HEK293 (cell line): ENCODE measurements around the gene PINLYP.

ENCODE experiments used
- BCL11A ChIP-seq: fragments of 450-650 bp; formaldehyde crosslinking; IDR thresholded peaks from 2 replicates; pipeline ENCODE4 v1.5.1; 2016; ENCODE audit warnings: low read depth, missing biosample characterization, missing genetic modification characterization
- GLIS1 ChIP-seq: fragments of 450-650 bp; formaldehyde crosslinking; IDR thresholded peaks from 2 replicates; pipeline ENCODE4 v1.5.1; 2016; ENCODE audit warnings: missing biosample characterization, missing genetic modification characterization
- KLF1 ChIP-seq: fragments of 450-650 bp; formaldehyde crosslinking; IDR thresholded peaks from 2 replicates; pipeline ENCODE4 v1.5.1; 2016; ENCODE audit warnings: missing biosample characterization, missing genetic modification characterization
- KLF10 ChIP-seq: fragments of 450-650 bp; IDR thresholded peaks from 2 replicates; pipeline ENCODE4 v1.5.1; 2018; ENCODE audit warnings: missing biosample characterization, mild to moderate bottlenecking, missing genetic modification characterization
- KLF16 ChIP-seq: fragments of 450-650 bp; formaldehyde crosslinking; IDR thresholded peaks from 2 replicates; pipeline ENCODE4 v1.5.1; 2017; ENCODE audit warnings: missing biosample characterization, missing genetic modification characterization
- KLF17 ChIP-seq: fragments of 450-650 bp; formaldehyde crosslinking; IDR thresholded peaks from 2 replicates; pipeline ENCODE4 v1.5.1; 2016; ENCODE audit warnings: missing biosample characterization, missing genetic modification characterization
- KLF9 ChIP-seq: fragments of 450-650 bp; formaldehyde crosslinking; IDR thresholded peaks from 2 replicates; pipeline ENCODE4 v1.5.1; 2016; ENCODE audit warnings: missing biosample characterization, missing genetic modification characterization, low read depth
- PBX3 ChIP-seq: sonication (generic); formaldehyde crosslinking; IDR thresholded peaks from 2 replicates; pipeline ENCODE4 v1.8.1; 2022; ENCODE audit warnings: mild to moderate bottlenecking, moderate library complexity, missing genetic modification reagents
- SP3 ChIP-seq: fragments of 450-650 bp; formaldehyde crosslinking; IDR thresholded peaks from 2 replicates; pipeline ENCODE4 v1.5.1; 2016; ENCODE audit warnings: missing biosample characterization, missing genetic modification characterization
- ZBTB11 ChIP-seq: fragments of 450-650 bp; formaldehyde crosslinking; conservative IDR thresholded peaks from 2 replicates; pipeline ENCODE4 v1.5.1; 2016; ENCODE audit warnings: low read depth, missing biosample characterization, missing genetic modification characterization
- ZBTB21 ChIP-seq: fragments of 450-650 bp; formaldehyde crosslinking; IDR thresholded peaks from 2 replicates; pipeline ENCODE4 v1.5.1; 2017; ENCODE audit warnings: missing biosample characterization, missing genetic modification characterization
- ZBTB26 ChIP-seq: fragments of 450-650 bp; formaldehyde crosslinking; optimal IDR thresholded peaks from 2 replicates; pipeline ENCODE3; 2016; ENCODE audit warnings: missing biosample characterization, mild to moderate bottlenecking, missing genetic modification characterization
- ZBTB48 ChIP-seq: fragments of 450-650 bp; formaldehyde crosslinking; IDR thresholded peaks from 2 replicates; pipeline ENCODE4 v1.5.1; 2016; ENCODE audit warnings: missing biosample characterization, missing genetic modification characterization
- ZBTB6 ChIP-seq: fragments of 450-650 bp; formaldehyde crosslinking; IDR thresholded peaks from 2 replicates; pipeline ENCODE4 v1.5.1; 2017; ENCODE audit warnings: missing biosample characterization, missing genetic modification characterization
- ZFHX2 ChIP-seq: fragments of 450-650 bp; formaldehyde crosslinking; conservative IDR thresholded peaks from 2 replicates; pipeline ENCODE4 v1.5.1; 2016; ENCODE audit warnings: missing biosample characterization, missing genetic modification characterization
- ZFP69B ChIP-seq: fragments of 450-650 bp; formaldehyde crosslinking; IDR thresholded peaks from 2 replicates; pipeline ENCODE4 v1.5.1; 2016; ENCODE audit warnings: missing biosample characterization, missing genetic modification characterization
- ZNF10 ChIP-seq: fragments of 450-650 bp; formaldehyde crosslinking; IDR thresholded peaks from 2 replicates; pipeline ENCODE4 v1.5.1; 2017; ENCODE audit warnings: missing biosample characterization, missing genetic modification characterization
- ZNF335 ChIP-seq: fragments of 450-650 bp; formaldehyde crosslinking; conservative IDR thresholded peaks from 2 replicates; pipeline ENCODE4 v1.5.1; 2016; ENCODE audit warnings: missing biosample characterization, missing genetic modification characterization
- ZNF501 ChIP-seq: fragments of 450-650 bp; formaldehyde crosslinking; IDR thresholded peaks from 2 replicates; pipeline ENCODE4 v1.5.1; 2016; ENCODE audit warnings: missing biosample characterization, missing genetic modification characterization
- ZNF529 ChIP-seq: fragments of 450-650 bp; formaldehyde crosslinking; IDR thresholded peaks from 2 replicates; pipeline ENCODE4 v1.5.1; 2017; ENCODE audit warnings: missing genetic modification characterization, missing biosample characterization; ENCODE audit not compliant: insufficient replicate concordance
- ZNF548 ChIP-seq: fragments of 450-650 bp; formaldehyde crosslinking; IDR thresholded peaks from 2 replicates; pipeline ENCODE4 v1.5.1; 2016; ENCODE audit warnings: missing biosample characterization, missing genetic modification characterization
- ZNF558 ChIP-seq: fragments of 450-650 bp; formaldehyde crosslinking; IDR thresholded peaks from 2 replicates; pipeline ENCODE4 v1.5.1; 2016; ENCODE audit warnings: missing biosample characterization, missing genetic modification characterization
- ZNF596 ChIP-seq: fragments of 450-650 bp; IDR thresholded peaks from 2 replicates; pipeline ENCODE4 v1.5.0; 2018; ENCODE audit warnings: missing biosample characterization, mild to moderate bottlenecking, missing genetic modification characterization, moderate library complexity
- ZNF768 ChIP-seq: fragments of 450-650 bp; formaldehyde crosslinking; IDR thresholded peaks from 2 replicates; pipeline ENCODE4 v1.5.1; 2018; ENCODE audit warnings: missing biosample characterization, mild to moderate bottlenecking, missing genetic modification characterization
- ZNF777 ChIP-seq: fragments of 450-650 bp; formaldehyde crosslinking; IDR thresholded peaks from 2 replicates; pipeline ENCODE4 v1.5.1; 2017; ENCODE audit warnings: missing biosample characterization, missing genetic modification characterization, borderline replicate concordance
- ZNF785 ChIP-seq: fragments of 450-650 bp; formaldehyde crosslinking; IDR thresholded peaks from 2 replicates; pipeline ENCODE4 v1.5.1; 2016; ENCODE audit warnings: missing biosample characterization, missing genetic modification characterization
- ZNF791 ChIP-seq: fragments of 450-650 bp; formaldehyde crosslinking; IDR thresholded peaks from 2 replicates; pipeline ENCODE4 v1.5.1; 2016; ENCODE audit warnings: missing biosample characterization, missing genetic modification characterization
- ZSCAN5A ChIP-seq: fragments of 450-650 bp; formaldehyde crosslinking; IDR thresholded peaks from 2 replicates; pipeline ENCODE4 v1.5.1; 2016; ENCODE audit warnings: missing biosample characterization, missing genetic modification characterization

The PINLYP gene

GRCh38 chr19:43533546-43534304 lies 41.9 kb upstream of the PINLYP start (continued):
- TF ChIP-seq ZNF596 (tag by site-specific recombination) (0 out of 2 replicates have a peak, but pooled peaks have one; percentile 9), KLF16 (tag by site-specific recombination) (peak; percentile 70), ZNF558 (tag by site-specific recombination) (peak; percentile 60; the same call in 1 of the 2 replicates), BCL11A (tag by site-specific recombination) (0 out of 2 replicates have a peak, but pooled peaks have one; percentile 5), ZBTB26 (no peak), ZBTB6 (no peak), PBX3 (0 out of 2 replicates have a peak, but pooled peaks have one; percentile 21), GLIS1 (tag by site-specific recombination) (peak; percentile 8; the same call in 1 of the 2 replicates), SP3 (tag by site-specific recombination) (peak; percentile 94), ZSCAN5A (0 out of 2 replicates have a peak, but pooled peaks have one; percentile 39), ZNF791 (tag by site-specific recombination) (no peak), ZNF335 (peak; percentile 75), ZNF10 (tag by site-specific recombination) (peak; percentile 15; the same call in 1 of the 2 replicates), KLF1 (tag by site-specific recombination) (peak; percentile 92), ZFP69B (tag by site-specific recombination) (peak; percentile 74), KLF9 (tag by site-specific recombination) (peak; percentile 99), ZFHX2 (peak; percentile 72), ZBTB48 (tag by site-specific recombination) (peak; percentile 66), ZNF785 (no peak), ZBTB11 (tag by site-specific recombination) (0 out of 2 replicates have a peak, but pooled peaks have one; percentile 20), ZNF501 (tag by site-specific recombination) (no peak), ZNF548 (tag by site-specific recombination) (no peak), KLF17 (peak; percentile 14; the same call in 1 of the 2 replicates), ZNF768 (tag by site-specific recombination) (0 out of 2 replicates have a peak, but pooled peaks have one; percentile 16), ZBTB21 (tag by site-specific recombination) (0 out of 2 replicates have a peak, but pooled peaks have one; percentile 19), ZNF777 (tag by site-specific recombination) (peak; percentile 87), KLF10 (tag by site-specific recombination) (peak; percentile 72), ZNF529 (no peak)
